ENCODE data around the gene RRP8. TPM values are rescaled to one million over a fixed set of nuclear protein-coding genes. Genes with fewer than 3 reads are reported as not detected.

Gene RRP8
- total and polyA plus RNA-seq, 10 of the 15 experiments (the other 5 are each of a cell fraction or from before 2014, with no cell fraction given) = 4.7 to 51.2 (median 23.9) TPM

DNA sequence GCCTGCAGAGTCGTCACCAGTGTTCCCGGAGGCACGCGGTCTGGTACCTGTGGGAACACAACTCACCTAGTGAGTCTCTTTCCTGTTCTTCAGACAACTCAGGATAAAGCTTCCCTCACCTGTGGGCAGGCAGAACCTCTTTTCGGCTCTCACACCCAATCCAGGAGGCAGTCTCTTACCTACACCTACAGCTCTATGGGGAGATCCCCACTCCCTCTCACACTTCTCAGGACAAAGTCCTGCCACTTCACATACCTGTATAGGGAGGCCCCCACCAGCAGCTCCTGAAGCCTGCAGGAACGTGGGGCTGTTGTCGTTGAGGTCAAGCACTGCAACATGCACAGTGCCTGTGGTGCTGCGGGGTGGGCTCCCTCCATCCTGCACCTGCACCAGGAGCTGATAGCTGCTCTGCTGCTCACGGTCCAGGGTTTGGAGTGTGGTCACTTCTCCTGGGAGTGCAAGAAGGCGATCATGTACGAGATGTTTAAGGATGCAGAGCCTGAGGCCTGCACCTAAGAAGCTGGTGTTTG is 28.0 kb upstream of the RRP8 start (continued):
- TF ChIP-seq CTCF (IDR thresholded peaks at IDR 0.05 in 2 of 3, conservative IDR thresholded peaks at IDR 0.05 in 1 of 3; ENCODE audit: control insufficient read depth in 2 of 3, extremely low read depth in 1 of 3, insufficient read depth in 1 of 3, low read depth in 3 of 3, low read length in 3 of 3) = no peak
- TF ChIP-seq ZNF207 (IDR thresholded peaks at IDR 0.05; ENCODE audit: borderline replicate concordance) = no peak
- no peak for TF ChIP-seq ZSCAN29 (IDR thresholded peaks at IDR 0.05)
- no peak for TF ChIP-seq ZNF622 (IDR thresholded peaks at IDR 0.05)

DNA sequence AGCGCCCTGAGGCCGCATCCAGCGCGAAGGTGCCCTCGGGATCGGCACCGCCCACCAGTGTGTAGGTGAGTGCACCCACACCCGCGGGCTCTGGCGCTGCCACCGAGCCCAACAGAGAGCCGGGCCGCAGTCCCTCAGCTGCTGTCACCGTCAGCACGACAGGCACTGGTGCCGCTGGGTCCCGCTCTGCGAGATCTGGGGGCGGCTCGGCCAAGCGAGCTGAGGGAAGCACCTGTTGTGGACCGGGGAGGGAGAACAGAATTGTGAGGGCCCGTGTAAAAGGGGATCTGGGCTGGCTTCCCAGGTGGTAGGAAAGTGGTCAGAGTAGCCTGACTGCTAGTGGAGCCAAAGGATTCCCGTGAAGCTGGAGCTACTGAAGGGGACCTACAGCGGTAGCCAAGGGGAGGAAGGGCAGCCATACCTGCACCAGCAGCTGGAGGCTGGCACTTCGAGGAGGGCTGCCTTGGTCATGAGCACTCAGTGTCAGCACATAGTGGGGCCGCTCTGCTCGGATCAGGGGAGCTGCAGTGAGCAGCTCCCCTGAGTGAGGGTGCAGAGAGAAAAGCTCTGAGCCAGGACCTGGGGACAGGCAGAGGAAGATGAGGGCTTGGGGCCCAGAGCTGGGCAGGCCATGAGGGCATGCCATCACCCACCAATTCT is 27.3 kb upstream of the RRP8 start:
- Histone ChIP-seq H3K4me1 (ENCODE audit: control insufficient read depth, insufficient read depth, low read length) (peaks cover 9% of the 10 kb centered on the region), H3K27ac (ENCODE audit: control insufficient read depth, insufficient read depth) (no peak overlapping the region), H3K79me2 (ENCODE audit: control insufficient read depth, insufficient read depth, low read length) (no peaks in the 10 kb centered on the region), H3K27me3 (replicated peaks in 1 of 2; ENCODE audit: control insufficient read depth in 2 of 2, insufficient read depth in 2 of 2, low read length in 1 of 2) (no peaks in the 10 kb centered on the region), H3K36me3 (ENCODE audit: control insufficient read depth in 2 of 2, insufficient read depth in 2 of 2, low read length in 1 of 2) (no peaks in the 10 kb centered on the region), H3K4me2 (ENCODE audit: control insufficient read depth, insufficient read depth) (no peak overlapping the region), H3K4me3 (no peak overlapping the region), H2AFZ (ENCODE audit: control insufficient read depth, low read depth, low read length) (no peak overlapping the region), H3K9me3 (replicated peaks; ENCODE audit: control insufficient read depth, insufficient read depth, low read length) (no peaks in the 10 kb centered on the region), H3K9ac (ENCODE audit: control insufficient read depth, insufficient read depth, low read length) (no peak overlapping the region), H4K20me1 (ENCODE audit: control insufficient read depth, insufficient read depth) (no peaks in the 10 kb centered on the region)
- no peak for ATAC-seq
- DNase-seq (ENCODE audit: low read depth, low spot score) = no peak
- CTCF ChIA-PET = interaction anchor here (1.1 to 1.5 kb wide), 3 partner anchors 12 to 27 kb away, joined by 3 to 4 read pairs (median 3); partner anchors contain the start of genes ILK and TPP1
- in situ Hi-C loops (cut with MboI) (no loop called here), intact Hi-C loops (cut with micrococcal nuclease; ENCODE audit: unreplicated experiment) (no loop called here)
- BruUV-seq (replicated peaks) = no TSS peak
- WGBS (ENCODE audit: insufficient coverage, insufficient replicate concordance, low lambda C conversion rate, missing lambda C conversion rate) = 78% methylated on average over 28 of the region's 28 CpGs
- POLR2A ChIA-PET = interaction anchor here (1.1 kb wide), 1 partner anchor 11 kb away, joined by 4 read pairs; the partner anchor contains the start of gene TPP1
- no peak for FAIRE-seq
- SMC1A ChIA-PET (ENCODE audit: uncharacterized antibody, unreplicated experiment) = interaction anchor here (0.8 to 1.0 kb wide), 2 partner anchors 10 to 11 kb away, joined by 3 read pairs; partner anchors contain the start of gene TPP1
- RAD21 ChIA-PET (ENCODE audit: unreplicated experiment) = interaction anchor here (1.0 kb wide), 1 partner anchor 31 kb away, joined by 3 read pairs; no protein-coding TSS in a partner anchor
- TF ChIP-seq WRNIP1 (IDR thresholded peaks at IDR 0.05; ENCODE audit: borderline replicate concordance, low read depth, low read length) (no peak), ZNF384 (IDR thresholded peaks at IDR 0.05; ENCODE audit: borderline replicate concordance, low read depth, low read length) (no peak), IRF4 (IDR thresholded peaks at IDR 0.05; ENCODE audit: low read depth, low read length) (no peak), TCF7 (IDR thresholded peaks at IDR 0.05; ENCODE audit: borderline replicate concordance) (no peak), SUZ12 (IDR thresholded peaks at IDR 0.05; ENCODE audit: unreplicated experiment) (no peak), E4F1 (IDR thresholded peaks at IDR 0.05; ENCODE audit: borderline replicate concordance, partially characterized antibody) (no peak), PAX8 (IDR thresholded peaks at IDR 0.05) (no peak), POU2F2 (IDR thresholded peaks at IDR 0.05; ENCODE audit: borderline replicate concordance, low read depth, low read length) (no peak), TBL1XR1 (IDR thresholded peaks at IDR 0.05; ENCODE audit: low read depth, low read length) (no peak)
- TF ChIP-seq, protein P1, sequence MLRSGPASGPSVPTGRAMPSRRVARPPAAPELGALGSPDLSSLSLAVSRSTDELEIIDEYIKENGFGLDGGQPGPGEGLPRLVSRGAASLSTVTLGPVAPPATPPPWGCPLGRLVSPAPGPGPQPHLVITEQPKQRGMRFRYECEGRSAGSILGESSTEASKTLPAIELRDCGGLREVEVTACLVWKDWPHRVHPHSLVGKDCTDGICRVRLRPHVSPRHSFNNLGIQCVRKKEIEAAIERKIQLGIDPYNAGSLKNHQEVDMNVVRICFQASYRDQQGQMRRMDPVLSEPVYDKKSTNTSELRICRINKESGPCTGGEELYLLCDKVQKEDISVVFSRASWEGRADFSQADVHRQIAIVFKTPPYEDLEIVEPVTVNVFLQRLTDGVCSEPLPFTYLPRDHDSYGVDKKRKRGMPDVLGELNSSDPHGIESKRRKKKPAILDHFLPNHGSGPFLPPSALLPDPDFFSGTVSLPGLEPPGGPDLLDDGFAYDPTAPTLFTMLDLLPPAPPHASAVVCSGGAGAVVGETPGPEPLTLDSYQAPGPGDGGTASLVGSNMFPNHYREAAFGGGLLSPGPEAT (IDR thresholded peaks at IDR 0.05; ENCODE audit: low read depth) = no peak

All from GM12878 (cell line).